ENCODE results near the gene RPGRIP1L. TPM values are rescaled to one million over a fixed set of nuclear protein-coding genes. Genes with fewer than 3 reads are reported as not detected.

Gene RPGRIP1L
- total and polyA plus RNA-seq, 2 of the 13 experiments (the other 11 are each of a cell fraction or from before 2014, with no cell fraction given): 5.0 to 13.5 TPM

GRCh38 chr16:53642094-53642493 lies 61.6 kb downstream of the RPGRIP1L start:
- Histone ChIP-seq H3K27me3 (ENCODE audit: control insufficient read depth in 1 of 2, insufficient read depth in 2 of 2, low read length in 2 of 2) (no peaks in the 10 kb centered on the region), H3K27ac (ENCODE audit: extremely low read length, insufficient read depth, low read length) (no peak overlapping the region), H2AFZ (ENCODE audit: low read length) (no peak overlapping the region), H3K4me3 (replicated peaks in 1 of 3; ENCODE audit: insufficient read depth in 1 of 3, low read depth in 2 of 3, low read length in 3 of 3) (no peak overlapping the region), H4K20me1 (ENCODE audit: insufficient read depth, low read length) (no peaks in the 10 kb centered on the region), H3K4me2 (ENCODE audit: low read depth, low read length) (no peak overlapping the region), H3K79me2 (ENCODE audit: insufficient read depth, low read length) (no peaks in the 10 kb centered on the region), H3K9ac (ENCODE audit: insufficient read depth, low read depth, low read length) (no peak overlapping the region), H3K4me1 (ENCODE audit: insufficient read depth, low read length) (no peaks in the 10 kb centered on the region), H3K9me3 (ENCODE audit: low read length) (no peaks in the 10 kb centered on the region), H3K36me3 (replicated peaks in 1 of 2; ENCODE audit: control insufficient read depth in 1 of 2, insufficient read depth in 2 of 2, low read length in 2 of 2) (peaks cover 0 to 1% of the 10 kb centered on the region in 2 experiments; a peak in 1 of 5 replicates)
- no peak for DNase-seq (ENCODE audit: low spot score)
- intact Hi-C loops (cut with micrococcal nuclease; ENCODE audit: unreplicated experiment) (no loop called here), in situ Hi-C loops (cut with HindIII; ENCODE audit: extremely low pct_ligation_motif_present, low pct_unique_long_range_greater_than_20kb) (no loop called here)
- ChIA-PET POLR2A (no interaction called here), CTCF (ENCODE audit: low intra/inter-chr PET ratio, low total read pairs) (no interaction called here)
- no peak for FAIRE-seq
- no TSS peak for BruUV-seq (replicated peaks)
- WGBS (ENCODE audit: low lambda C conversion rate): 96% methylated on average over 5 of the region's 5 CpGs
- no peak for ATAC-seq
- TF ChIP-seq, protein P1, sequence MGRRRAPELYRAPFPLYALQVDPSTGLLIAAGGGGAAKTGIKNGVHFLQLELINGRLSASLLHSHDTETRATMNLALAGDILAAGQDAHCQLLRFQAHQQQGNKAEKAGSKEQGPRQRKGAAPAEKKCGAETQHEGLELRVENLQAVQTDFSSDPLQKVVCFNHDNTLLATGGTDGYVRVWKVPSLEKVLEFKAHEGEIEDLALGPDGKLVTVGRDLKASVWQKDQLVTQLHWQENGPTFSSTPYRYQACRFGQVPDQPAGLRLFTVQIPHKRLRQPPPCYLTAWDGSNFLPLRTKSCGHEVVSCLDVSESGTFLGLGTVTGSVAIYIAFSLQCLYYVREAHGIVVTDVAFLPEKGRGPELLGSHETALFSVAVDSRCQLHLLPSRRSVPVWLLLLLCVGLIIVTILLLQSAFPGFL (CRISPR knock-in tag; IDR thresholded peaks at IDR 0.05): no peak
- no peak for TF ChIP-seq CEBPG (CRISPR knock-in tag; IDR thresholded peaks at IDR 0.05)
- TF ChIP-seq PRDM15 (CRISPR knock-in tag; IDR thresholded peaks at IDR 0.05): no peak
- no peak for TF ChIP-seq POLR2G (IDR thresholded peaks at IDR 0.05; ENCODE audit: low read depth, low read length)
- TF ChIP-seq ZNF556 (CRISPR knock-in tag; IDR thresholded peaks at IDR 0.05; ENCODE audit: borderline replicate concordance): no peak
- no peak for TF ChIP-seq ZNF317 (CRISPR knock-in tag; IDR thresholded peaks at IDR 0.05)
- TF ChIP-seq, protein P2, sequence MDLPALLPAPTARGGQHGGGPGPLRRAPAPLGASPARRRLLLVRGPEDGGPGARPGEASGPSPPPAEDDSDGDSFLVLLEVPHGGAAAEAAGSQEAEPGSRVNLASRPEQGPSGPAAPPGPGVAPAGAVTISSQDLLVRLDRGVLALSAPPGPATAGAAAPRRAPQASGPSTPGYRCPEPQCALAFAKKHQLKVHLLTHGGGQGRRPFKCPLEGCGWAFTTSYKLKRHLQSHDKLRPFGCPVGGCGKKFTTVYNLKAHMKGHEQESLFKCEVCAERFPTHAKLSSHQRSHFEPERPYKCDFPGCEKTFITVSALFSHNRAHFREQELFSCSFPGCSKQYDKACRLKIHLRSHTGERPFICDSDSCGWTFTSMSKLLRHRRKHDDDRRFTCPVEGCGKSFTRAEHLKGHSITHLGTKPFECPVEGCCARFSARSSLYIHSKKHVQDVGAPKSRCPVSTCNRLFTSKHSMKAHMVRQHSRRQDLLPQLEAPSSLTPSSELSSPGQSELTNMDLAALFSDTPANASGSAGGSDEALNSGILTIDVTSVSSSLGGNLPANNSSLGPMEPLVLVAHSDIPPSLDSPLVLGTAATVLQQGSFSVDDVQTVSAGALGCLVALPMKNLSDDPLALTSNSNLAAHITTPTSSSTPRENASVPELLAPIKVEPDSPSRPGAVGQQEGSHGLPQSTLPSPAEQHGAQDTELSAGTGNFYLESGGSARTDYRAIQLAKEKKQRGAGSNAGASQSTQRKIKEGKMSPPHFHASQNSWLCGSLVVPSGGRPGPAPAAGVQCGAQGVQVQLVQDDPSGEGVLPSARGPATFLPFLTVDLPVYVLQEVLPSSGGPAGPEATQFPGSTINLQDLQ (CRISPR knock-in tag; IDR thresholded peaks at IDR 0.05): no peak
- TF ChIP-seq CCAR2 (optimal IDR thresholded peaks at IDR 0.05; ENCODE audit: low read depth, low read length): no peak
- no peak for TF ChIP-seq ZNF460 (CRISPR knock-in tag; IDR thresholded peaks at IDR 0.05; ENCODE audit: borderline replicate concordance)
- TF ChIP-seq, protein P3, sequence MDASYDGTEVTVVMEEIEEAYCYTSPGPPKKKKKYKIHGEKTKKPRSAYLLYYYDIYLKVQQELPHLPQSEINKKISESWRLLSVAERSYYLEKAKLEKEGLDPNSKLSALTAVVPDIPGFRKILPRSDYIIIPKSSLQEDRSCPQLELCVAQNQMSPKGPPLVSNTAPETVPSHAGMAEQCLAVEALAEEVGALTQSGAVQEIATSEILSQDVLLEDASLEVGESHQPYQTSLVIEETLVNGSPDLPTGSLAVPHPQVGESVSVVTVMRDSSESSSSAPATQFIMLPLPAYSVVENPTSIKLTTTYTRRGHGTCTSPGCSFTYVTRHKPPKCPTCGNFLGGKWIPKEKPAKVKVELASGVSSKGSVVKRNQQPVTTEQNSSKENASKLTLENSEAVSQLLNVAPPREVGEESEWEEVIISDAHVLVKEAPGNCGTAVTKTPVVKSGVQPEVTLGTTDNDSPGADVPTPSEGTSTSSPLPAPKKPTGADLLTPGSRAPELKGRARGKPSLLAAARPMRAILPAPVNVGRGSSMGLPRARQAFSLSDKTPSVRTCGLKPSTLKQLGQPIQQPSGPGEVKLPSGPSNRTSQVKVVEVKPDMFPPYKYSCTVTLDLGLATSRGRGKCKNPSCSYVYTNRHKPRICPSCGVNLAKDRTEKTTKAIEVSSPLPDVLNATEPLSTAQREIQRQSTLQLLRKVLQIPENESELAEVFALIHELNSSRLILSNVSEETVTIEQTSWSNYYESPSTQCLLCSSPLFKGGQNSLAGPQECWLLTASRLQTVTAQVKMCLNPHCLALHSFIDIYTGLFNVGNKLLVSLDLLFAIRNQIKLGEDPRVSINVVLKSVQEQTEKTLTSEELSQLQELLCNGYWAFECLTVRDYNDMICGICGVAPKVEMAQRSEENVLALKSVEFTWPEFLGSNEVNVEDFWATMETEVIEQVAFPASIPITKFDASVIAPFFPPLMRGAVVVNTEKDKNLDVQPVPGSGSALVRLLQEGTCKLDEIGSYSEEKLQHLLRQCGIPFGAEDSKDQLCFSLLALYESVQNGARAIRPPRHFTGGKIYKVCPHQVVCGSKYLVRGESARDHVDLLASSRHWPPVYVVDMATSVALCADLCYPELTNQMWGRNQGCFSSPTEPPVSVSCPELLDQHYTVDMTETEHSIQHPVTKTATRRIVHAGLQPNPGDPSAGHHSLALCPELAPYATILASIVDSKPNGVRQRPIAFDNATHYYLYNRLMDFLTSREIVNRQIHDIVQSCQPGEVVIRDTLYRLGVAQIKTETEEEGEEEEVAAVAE (CRISPR knock-in tag; IDR thresholded peaks at IDR 0.05; ENCODE audit: borderline replicate concordance): no peak
- no peak for TF ChIP-seq ZFX (CRISPR knock-in tag; IDR thresholded peaks at IDR 0.05; ENCODE audit: low read depth)
- TF ChIP-seq NFIB (CRISPR knock-in tag; IDR thresholded peaks at IDR 0.05; ENCODE audit: borderline replicate concordance): no peak
